PC-3 (cell line): ENCODE measurements around the gene GLI3. TPM values are rescaled to one million over a fixed set of nuclear protein-coding genes. Genes with fewer than 3 reads are reported as not detected.

Experiments used
- ATAC-seq: fragments of 200-7000 bp; cut with Tn5 transposase; 2 replicates; pipeline ENCODE4 v1.9.1; 2020; ENCODE audit warnings: mild to moderate bottlenecking, moderate library complexity
- BruUV-seq: library from RNA; stranded (reverse); fragments of 400-500 nt; replicated peaks from 2 replicates; lab custom pipeline; 2021; lab: Mats Ljungman, UMichigan
- CTCF ChIA-PET: fragments of 300-600 bp; sonication (Branson Sonifier 250); formaldehyde crosslinking; loops from one replicate; lab custom pipeline; 2022; ENCODE audit warnings: antibody characterized with exemption; lab: Charles Lee
- POLR2A ChIA-PET: fragments of 300-600 bp; sonication (Branson Sonifier 250); formaldehyde crosslinking; loops from one replicate; lab custom pipeline; 2022; ENCODE audit warnings: antibody characterized with exemption; ENCODE audit not compliant: unreplicated experiment; lab: Charles Lee
- DNase-seq: peaks from one replicate; pipeline ENCODE4 v3.0.0-alpha.2; 2015
- H2AFZ ChIP-seq: fragments of 300-600 bp; sonication (generic); 2 replicates; pipeline ENCODE4 v1.6.0; 2016; ENCODE audit warnings: antibody characterized with exemption, low read length
- H3F3A ChIP-seq: fragments of 300-600 bp; sonication (generic); one replicate; pipeline ENCODE4 v1.6.0; 2017; ENCODE audit warnings: antibody characterized with exemption, low read length, control low read depth, mild to moderate bottlenecking; ENCODE audit not compliant: unreplicated experiment
- H3K27ac ChIP-seq: fragments of 300-600 bp; sonication (generic); 2 replicates; pipeline ENCODE4 v1.5.1; 2016; ENCODE audit warnings: mild to moderate bottlenecking, low read length
- H3K27me3 ChIP-seq: fragments of 300-600 bp; sonication (generic); 2 replicates; pipeline ENCODE4 v1.6.1; 2016; ENCODE audit warnings: low read length, mixed read lengths
- H3K36me3 ChIP-seq: fragments of 300-600 bp; sonication (generic); 2 replicates; pipeline ENCODE4 v1.6.1; 2016; ENCODE audit warnings: low read depth, mixed run types, low read length, mixed read lengths
- H3K4me1 ChIP-seq: fragments of 300-600 bp; sonication (generic); 2 replicates; pipeline ENCODE4 v1.5.1; 2016; ENCODE audit warnings: low read length; ENCODE audit not compliant: insufficient read depth
- H3K4me2 ChIP-seq: fragments of 300-600 bp; sonication (generic); 2 replicates; pipeline ENCODE4 v1.6.0; 2016; ENCODE audit warnings: low read length
- H3K4me3 ChIP-seq: fragments of 300-600 bp; sonication (generic); 2 replicates; pipeline ENCODE4 v1.5.1; 2016; ENCODE audit warnings: mild to moderate bottlenecking, low read length, mixed read lengths
- H3K79me2 ChIP-seq: fragments of 300-600 bp; sonication (generic); 2 replicates; pipeline ENCODE4 v1.6.1; 2017; ENCODE audit warnings: low read length, mixed read lengths
- H3K9ac ChIP-seq: fragments of 300-600 bp; sonication (generic); 2 replicates; pipeline ENCODE4 v1.6.0; 2016; ENCODE audit warnings: mild to moderate bottlenecking, low read length
- H3K9me2 ChIP-seq: fragments of 300-600 bp; sonication (generic); replicated peaks from 2 replicates; pipeline ENCODE4 v1.6.1; 2016; ENCODE audit warnings: mixed run types, low read length, mixed read lengths
- H3K9me3 ChIP-seq: fragments of 300-600 bp; sonication (generic); 2 replicates; pipeline ENCODE4 v1.6.1; 2016; ENCODE audit warnings: low read length, mixed read lengths
- H4K20me1 ChIP-seq: fragments of 300-600 bp; sonication (generic); 2 replicates; pipeline ENCODE4 v1.6.1; 2016; ENCODE audit warnings: low read length, mixed read lengths
- CTCF ChIP-seq: fragments of 300-600 bp; sonication (generic); conservative IDR thresholded peaks from 2 replicates; pipeline ENCODE4 v1.5.1; 2017; ENCODE audit warnings: antibody characterized with exemption, low read depth, mild to moderate bottlenecking, low read length
- EZH2 ChIP-seq: fragments of 300-600 bp; sonication (generic); IDR thresholded peaks from one replicate; pipeline ENCODE4 v1.6.1; 2017; ENCODE audit warnings: antibody characterized with exemption, mild to moderate bottlenecking, low read length; ENCODE audit not compliant: unreplicated experiment
- EZH2phosphoT487 ChIP-seq: fragments of 300-600 bp; sonication (generic); IDR thresholded peaks from 2 replicates; pipeline ENCODE4 v1.6.1; 2018; ENCODE audit warnings: mild to moderate bottlenecking, antibody characterized with exemption, low read length, borderline replicate concordance
- intact Hi-C: fragments of 100-400 bp; cut with micrococcal nuclease; formaldehyde crosslinking; loops from 2 replicates; pipeline ENCODE4 v1.9.0; 2023
- total RNA-seq: library from RNA; depleted of rRNA; stranded (reverse); fragments of >200 nt; gene quantifications from 2 replicates; pipeline ENCODE4 v1.2.3, GENCODE V29; 2014

The GLI3 gene
- total RNA-seq, 1 experiment from 2014 or later, result 3.5 TPM

- BruUV-seq, result no TSS peak
- POLR2A ChIA-PET, result interaction anchor here (0.5 kb wide), 1 partner anchor 90 kb away, joined by 3 read pairs; no protein-coding TSS in a partner anchor
- CTCF ChIA-PET, result no interaction called here
- Histone ChIP-seq H4K20me1 (no peaks in the 10 kb centered on the region), H3K4me3 (no peak overlapping the region), H3K27me3 (no peaks in the 10 kb centered on the region), H3K27ac (no peak overlapping the region), H3K79me2 (no peaks in the 10 kb centered on the region), H3K4me1 (no peaks in the 10 kb centered on the region), H3K9ac (no peak overlapping the region), H2AFZ (no peak overlapping the region), H3F3A (no peaks in the 10 kb centered on the region), H3K4me2 (no peak overlapping the region), H3K9me3 (no peaks in the 10 kb centered on the region), H3K36me3 (no peaks in the 10 kb centered on the region), H3K9me2 (no peaks in the 10 kb centered on the region)
- TF ChIP-seq EZH2phosphoT487 (no peak), CTCF (no peak), EZH2 (no peak)
- DNase-seq (no peak), ATAC-seq (no peak)
- intact Hi-C loops, result no loop called here
Observed at GRCh38 chr7:42208572-42208971, 28.4 kb downstream of the GLI3 start.

- Histone ChIP-seq H3K9ac (no peak overlapping the region), H3K9me3 (no peaks in the 10 kb centered on the region), H3K4me2 (no peak overlapping the region), H4K20me1 (no peaks in the 10 kb centered on the region), H3F3A (no peaks in the 10 kb centered on the region), H3K36me3 (no peaks in the 10 kb centered on the region), H3K9me2 (no peaks in the 10 kb centered on the region), H3K4me3 (no peak overlapping the region), H3K27me3 (no peaks in the 10 kb centered on the region), H3K4me1 (no peaks in the 10 kb centered on the region), H2AFZ (no peak overlapping the region), H3K27ac (no peak overlapping the region), H3K79me2 (no peaks in the 10 kb centered on the region)
- DNase-seq (no peak), ATAC-seq (no peak)
- intact Hi-C loops, result no loop called here
- CTCF ChIA-PET, result no interaction called here
- no peak for TF ChIP-seq EZH2
- TF ChIP-seq EZH2phosphoT487, result no peak
- no TSS peak for BruUV-seq
- POLR2A ChIA-PET, result no interaction called here
Observed at GRCh38 chr7:42207420-42207819, 29.6 kb downstream of the GLI3 start.

- no peak overlapping the region for H2AFZ ChIP-seq
- ATAC-seq (no peak), DNase-seq (no peak)
- H3K4me3 ChIP-seq, result no peak overlapping the region
- intact Hi-C loops, result no loop called here
- no peaks in the 10 kb centered on the region for H4K20me1 ChIP-seq
- TF ChIP-seq EZH2, result no peak
- no peak for TF ChIP-seq CTCF
- no peak for TF ChIP-seq EZH2phosphoT487
- H3K9me3 ChIP-seq, result no peaks in the 10 kb centered on the region
- H3F3A ChIP-seq, result no peaks in the 10 kb centered on the region
- no peak overlapping the region for H3K4me2 ChIP-seq
- no peaks in the 10 kb centered on the region for H3K79me2 ChIP-seq
- no TSS peak for BruUV-seq
- H3K4me1 ChIP-seq, result no peaks in the 10 kb centered on the region
- ChIA-PET CTCF (no interaction called here), POLR2A (no interaction called here)
- no peaks in the 10 kb centered on the region for H3K27me3 ChIP-seq
- no peaks in the 10 kb centered on the region for H3K36me3 ChIP-seq
- no peaks in the 10 kb centered on the region for H3K9me2 ChIP-seq
- H3K9ac ChIP-seq, result no peak overlapping the region
- no peak overlapping the region for H3K27ac ChIP-seq
Observed at GRCh38 chr7:42203336-42203735, 33.7 kb downstream of the GLI3 start.
